A549 (cell line): Measurements from ENCODE around the gene NELFE.
"Not testable (repeated sequence)": the region's sequence is repeated elsewhere in the genome, so short reads cannot be mapped to it uniquely, and the experiment has no call there.

Source experiments
- EP300 ChIP-seq, 2 experiments: fragments of >200 bp; sonication (Bioruptor Twin); formaldehyde crosslinking; IDR thresholded peaks; 2 replicates in 1 of 2; 3 replicates in 1 of 2; pipeline ENCODE4 v1.6.1; 2016 to 2017
- USF2 ChIP-seq: fragments of 450-650 bp; IDR thresholded peaks from 2 replicates; pipeline ENCODE4 v1.6.1; 2014; ENCODE audit warnings: antibody characterized with exemption

GRCh38 chr6:32005538-32005880 is 46.7 kb upstream of the NELFE start:
- TF ChIP-seq EP300 (IDR thresholded peaks at IDR 0.05); USF2: not testable (repeated sequence)
